Loucy (cell line): ENCODE results near the gene MEGF6.

Experiments
- H2AFZ ChIP-seq: fragments of 200-600 bp; sonication (generic); 2 replicates; pipeline ENCODE4 v1.6.0; 2016; ENCODE audit warnings: antibody characterized with exemption, mild to moderate bottlenecking, low read length, moderate library complexity
- H3F3A ChIP-seq: fragments of 200-600 bp; 2 replicates; pipeline ENCODE4 v1.6.0; 2016; ENCODE audit warnings: antibody characterized with exemption, low read depth, mild to moderate bottlenecking
- H3K27me3 ChIP-seq: fragments of 200-600 bp; sonication (generic); 2 replicates; pipeline ENCODE4 v1.6.1; 2014; ENCODE audit warnings: low read length, mild to moderate bottlenecking; ENCODE audit not compliant: insufficient read depth, poor library complexity, severe bottlenecking
- H3K36me3 ChIP-seq: fragments of 200-600 bp; sonication (generic); 2 replicates; pipeline ENCODE4 v1.6.1; 2016; ENCODE audit warnings: low read length; ENCODE audit not compliant: insufficient read depth
- H3K4me1 ChIP-seq: fragments of 200-600 bp; sonication (generic); 2 replicates; pipeline ENCODE4 v1.5.1; 2014; ENCODE audit warnings: low read length, mild to moderate bottlenecking; ENCODE audit not compliant: insufficient read depth, poor library complexity, severe bottlenecking
- H3K4me2 ChIP-seq: fragments of 200-600 bp; sonication (generic); 2 replicates; pipeline ENCODE4 v1.6.0; 2014; ENCODE audit warnings: antibody characterized with exemption, low read length, low read depth, mild to moderate bottlenecking; ENCODE audit not compliant: poor library complexity, severe bottlenecking
- H3K4me3 ChIP-seq: fragments of 200-600 bp; sonication (generic); 2 replicates; pipeline ENCODE4 v1.5.1; 2014; ENCODE audit warnings: low read length, mild to moderate bottlenecking, mixed read lengths; ENCODE audit not compliant: poor library complexity, severe bottlenecking
- H3K79me2 ChIP-seq: fragments of 200-600 bp; sonication (generic); 2 replicates; pipeline ENCODE4 v1.6.1; 2014; ENCODE audit warnings: low read length; ENCODE audit not compliant: insufficient read depth
- H3K9ac ChIP-seq: fragments of 200-600 bp; sonication (generic); 2 replicates; pipeline ENCODE4 v1.6.0; 2014; ENCODE audit warnings: mild to moderate bottlenecking, low read depth, low read length, moderate library complexity; ENCODE audit not compliant: poor library complexity, severe bottlenecking
- H3K9me2 ChIP-seq: fragments of 200-600 bp; sonication (generic); replicated peaks from 2 replicates; pipeline ENCODE4 v1.6.1; 2016; ENCODE audit warnings: low read depth, low read length, mixed read lengths
- H3K9me3 ChIP-seq: fragments of 200-600 bp; sonication (generic); 2 replicates; pipeline ENCODE4 v1.6.1; 2014; ENCODE audit warnings: mild to moderate bottlenecking, antibody characterized with exemption, low read length, low read depth; ENCODE audit not compliant: insufficient read depth
- H4K20me1 ChIP-seq: fragments of 200-600 bp; sonication (generic); 2 replicates; pipeline ENCODE4 v1.6.0; 2014; ENCODE audit warnings: antibody characterized with exemption, low read length, mild to moderate bottlenecking; ENCODE audit not compliant: insufficient read depth, poor library complexity, severe bottlenecking
- EZH2phosphoT487 ChIP-seq: fragments of 200-600 bp; IDR thresholded peaks from 2 replicates; pipeline ENCODE4 v1.6.1; 2018; ENCODE audit warnings: antibody characterized with exemption, mild to moderate bottlenecking, moderate library complexity, borderline replicate concordance
- TF ChIP-seq, protein P1 (sequence below): fragments of 200-600 bp; sonication (generic); conservative IDR thresholded peaks from 2 replicates; pipeline ENCODE4 v1.5.1; 2014; ENCODE audit warnings: mild to moderate bottlenecking, antibody characterized with exemption, low read length

Gene MEGF6

DNA sequence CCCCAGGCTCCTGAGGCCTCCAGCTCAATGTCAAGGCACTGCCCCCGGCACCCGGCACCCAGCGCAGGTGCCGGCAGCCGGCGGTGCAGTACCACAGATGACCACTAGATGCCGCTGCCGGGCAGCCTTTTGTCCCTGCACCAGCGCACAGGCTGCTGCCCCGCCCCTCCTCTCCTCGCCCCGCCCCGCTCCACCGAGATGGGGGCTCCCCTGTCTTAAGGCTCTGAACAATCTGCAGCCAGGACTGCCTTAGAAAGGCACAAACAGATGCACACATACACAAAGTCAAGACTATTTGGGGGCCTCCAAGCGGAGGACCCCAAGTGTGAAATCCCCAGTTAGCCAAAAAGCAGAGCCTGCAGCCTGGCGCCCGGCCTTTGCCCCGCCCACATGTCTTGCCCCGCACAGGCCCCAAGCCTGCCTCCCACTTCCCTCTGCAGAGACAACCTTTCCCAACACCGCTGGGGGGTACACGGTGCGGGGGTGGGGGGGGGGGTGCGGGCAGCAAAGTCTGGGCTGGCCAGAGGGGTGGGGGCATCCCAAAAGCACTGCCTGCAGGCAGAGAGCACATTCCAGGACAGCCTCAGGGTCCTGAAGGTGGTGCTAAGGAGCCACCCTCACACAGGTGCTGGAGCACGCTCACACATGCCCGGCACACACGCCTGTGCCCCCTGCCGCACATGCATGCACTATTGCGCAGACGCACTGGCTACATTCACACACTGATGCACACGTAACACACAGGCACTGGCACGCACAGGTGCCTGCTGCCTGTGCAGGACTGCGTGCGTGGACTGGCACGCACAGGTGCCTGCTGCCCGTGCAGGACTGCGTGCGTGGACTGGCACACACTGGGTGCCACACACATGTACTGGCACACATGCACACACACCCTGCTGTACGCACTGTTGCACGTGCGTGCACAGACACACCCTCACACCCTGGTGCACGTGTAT is 119.7 kb downstream of the MEGF6 start:
- Histone ChIP-seq H4K20me1 (no peaks in the 10 kb centered on the region), H3K4me3 (no peak overlapping the region), H3K4me2 (peak overlapping the region; percentile 41), H2AFZ (0 out of 2 replicates have a peak overlapping the region, but pooled peaks have one; percentile 64), H3K9me3 (no peaks in the 10 kb centered on the region), H3K9me2 (no peaks in the 10 kb centered on the region), H3K79me2 (no peaks in the 10 kb centered on the region), H3K36me3 (no peaks in the 10 kb centered on the region), H3K27me3 (no peaks in the 10 kb centered on the region), H3K9ac (no peak overlapping the region), H3F3A (no peaks in the 10 kb centered on the region), H3K4me1 (no peaks in the 10 kb centered on the region)
- no peak for TF ChIP-seq EZH2phosphoT487
- TF ChIP-seq, protein P1, sequence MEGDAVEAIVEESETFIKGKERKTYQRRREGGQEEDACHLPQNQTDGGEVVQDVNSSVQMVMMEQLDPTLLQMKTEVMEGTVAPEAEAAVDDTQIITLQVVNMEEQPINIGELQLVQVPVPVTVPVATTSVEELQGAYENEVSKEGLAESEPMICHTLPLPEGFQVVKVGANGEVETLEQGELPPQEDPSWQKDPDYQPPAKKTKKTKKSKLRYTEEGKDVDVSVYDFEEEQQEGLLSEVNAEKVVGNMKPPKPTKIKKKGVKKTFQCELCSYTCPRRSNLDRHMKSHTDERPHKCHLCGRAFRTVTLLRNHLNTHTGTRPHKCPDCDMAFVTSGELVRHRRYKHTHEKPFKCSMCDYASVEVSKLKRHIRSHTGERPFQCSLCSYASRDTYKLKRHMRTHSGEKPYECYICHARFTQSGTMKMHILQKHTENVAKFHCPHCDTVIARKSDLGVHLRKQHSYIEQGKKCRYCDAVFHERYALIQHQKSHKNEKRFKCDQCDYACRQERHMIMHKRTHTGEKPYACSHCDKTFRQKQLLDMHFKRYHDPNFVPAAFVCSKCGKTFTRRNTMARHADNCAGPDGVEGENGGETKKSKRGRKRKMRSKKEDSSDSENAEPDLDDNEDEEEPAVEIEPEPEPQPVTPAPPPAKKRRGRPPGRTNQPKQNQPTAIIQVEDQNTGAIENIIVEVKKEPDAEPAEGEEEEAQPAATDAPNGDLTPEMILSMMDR, result peak; percentile 89

DNA sequence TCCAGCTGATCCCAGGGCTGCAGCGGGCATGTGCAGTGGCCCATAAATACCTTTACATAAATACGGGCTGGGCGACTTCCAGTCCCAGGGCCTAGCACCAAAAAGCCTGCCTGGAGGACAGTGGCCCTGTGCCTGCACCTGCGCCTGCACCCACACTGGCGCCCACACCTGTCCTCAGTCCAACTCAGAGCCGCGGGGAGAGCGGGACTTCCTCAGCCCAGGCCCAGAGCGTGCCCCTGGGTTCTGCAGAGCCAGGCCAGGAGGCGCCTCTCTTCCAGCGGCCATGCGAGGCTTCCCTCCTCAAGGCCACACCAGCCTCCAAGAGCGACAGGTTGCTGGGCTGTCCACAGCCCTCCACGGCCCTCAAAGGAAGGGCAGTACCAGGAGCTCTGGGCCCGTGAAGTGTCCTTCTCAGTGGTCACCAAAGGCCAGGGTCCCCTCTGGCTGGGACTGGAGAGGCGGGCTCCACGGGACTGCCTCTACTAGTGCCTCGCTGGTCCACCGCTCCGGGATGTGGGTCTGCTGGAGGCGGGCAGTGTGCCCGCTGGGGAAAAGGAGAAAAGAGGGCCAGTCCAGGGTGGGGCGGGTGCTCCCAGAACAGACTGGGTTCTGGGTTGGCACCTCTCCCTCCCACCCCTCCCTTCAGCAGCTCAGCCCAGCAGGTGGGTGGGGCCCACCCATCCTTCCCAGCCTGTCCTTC is 121.1 kb downstream of the MEGF6 start:
- Histone ChIP-seq H3K27me3 (no peaks in the 10 kb centered on the region), H2AFZ (no peak overlapping the region), H3K4me1 (no peaks in the 10 kb centered on the region), H3K9me3 (no peaks in the 10 kb centered on the region), H3K4me2 (no peak overlapping the region), H4K20me1 (no peaks in the 10 kb centered on the region), H3K4me3 (no peak overlapping the region), H3F3A (no peaks in the 10 kb centered on the region), H3K79me2 (no peaks in the 10 kb centered on the region), H3K36me3 (no peaks in the 10 kb centered on the region), H3K9me2 (no peaks in the 10 kb centered on the region), H3K9ac (no peak overlapping the region)
- TF ChIP-seq EZH2phosphoT487, result no peak
- TF ChIP-seq, protein P1, result no peak

GRCh38 chr1:3488432-3488831 is 122.9 kb downstream of the MEGF6 start:
- no peak overlapping the region for H3K9ac ChIP-seq
- no peaks in the 10 kb centered on the region for H3K36me3 ChIP-seq
- H3K27me3 ChIP-seq, result no peaks in the 10 kb centered on the region
- H3K4me1 ChIP-seq, result no peaks in the 10 kb centered on the region
- TF ChIP-seq, protein P1, result no peak
- TF ChIP-seq EZH2phosphoT487, result no peak
- no peak overlapping the region for H2AFZ ChIP-seq
- no peaks in the 10 kb centered on the region for H3K9me3 ChIP-seq
- H3K9me2 ChIP-seq, result no peaks in the 10 kb centered on the region
- H3K4me3 ChIP-seq, result no peak overlapping the region
- H3F3A ChIP-seq, result no peaks in the 10 kb centered on the region
- H4K20me1 ChIP-seq, result no peaks in the 10 kb centered on the region
- H3K4me2 ChIP-seq, result no peak overlapping the region
- no peaks in the 10 kb centered on the region for H3K79me2 ChIP-seq
